Stimulated activated CD8-positive, alpha-beta memory T cell treated with anti-CD3 and anti-CD28 coated beads, Interleukin-2, amount 100 ng/mL, for 1 hour (primary cell): ENCODE results near the gene XPR1.
"Not testable (repeated sequence)": the region's sequence is repeated elsewhere in the genome, so short reads cannot be mapped to it uniquely, and the experiment has no call there.

Experiments
- DNase-seq, 2 donors: peaks; one replicate each; pipeline ENCODE4 v3.0.0-alpha.2; 2020; ENCODE audit warnings: low read depth in 2 of 2

Gene XPR1

DNA sequence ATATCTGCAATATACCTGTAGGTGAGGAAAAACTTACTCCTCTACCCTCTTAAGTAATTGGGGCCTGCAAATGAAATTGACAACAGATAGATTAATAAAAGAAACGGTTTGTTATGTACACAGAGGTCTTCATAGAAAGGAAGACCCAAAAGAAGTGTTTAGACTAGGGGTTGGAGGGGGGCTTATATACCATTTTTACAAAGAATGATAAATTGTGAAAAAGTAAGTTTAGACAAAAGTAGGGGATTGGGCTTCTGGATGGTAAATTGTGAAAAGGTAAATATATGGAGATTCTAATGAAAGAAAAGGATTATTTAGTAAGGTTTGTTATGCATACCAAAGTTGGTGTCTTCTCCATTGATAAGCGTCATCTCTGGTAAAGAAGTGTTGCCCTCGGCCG lies 207.7 kb downstream of the XPR1 start:
- no peak for DNase-seq

DNA sequence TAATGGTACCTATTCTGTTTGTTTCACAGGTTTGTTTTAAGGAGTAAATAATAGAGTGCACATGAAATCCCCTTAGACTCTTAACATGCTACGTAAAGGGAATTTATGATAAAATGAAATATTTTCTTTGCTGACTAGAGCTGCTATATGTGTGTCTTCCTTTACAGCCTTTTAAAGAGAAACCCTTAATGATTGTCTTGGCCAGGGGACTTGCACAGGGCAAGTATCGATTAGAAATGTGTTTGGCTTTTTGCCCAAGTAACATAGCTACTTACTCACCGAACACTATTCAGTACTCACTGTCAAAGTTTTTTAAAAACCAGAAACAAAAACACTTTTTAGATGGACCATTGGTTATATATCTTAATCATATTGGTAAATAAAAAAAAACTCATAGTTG lies 209.6 kb downstream of the XPR1 start:
- no peak for DNase-seq

DNA sequence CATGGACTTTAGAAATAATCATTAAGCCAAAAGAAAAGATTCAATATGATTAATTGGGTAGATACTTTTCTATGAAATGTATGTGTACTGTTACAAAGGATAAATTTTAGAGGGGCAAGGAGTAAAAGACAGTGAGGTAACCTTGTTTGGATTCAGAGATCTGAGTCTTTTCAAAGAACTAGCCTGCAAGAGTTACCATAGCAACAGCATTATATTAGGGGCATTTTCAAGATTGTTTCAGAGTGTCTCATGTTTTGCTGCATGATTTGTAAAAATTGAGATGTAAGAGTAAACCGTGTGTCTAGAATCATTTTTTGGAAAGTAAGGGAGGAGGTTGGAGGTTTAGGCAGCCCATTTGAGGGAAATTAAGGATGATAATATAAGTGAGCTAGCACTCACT lies 210.2 kb downstream of the XPR1 start:
- no peak for DNase-seq

DNA sequence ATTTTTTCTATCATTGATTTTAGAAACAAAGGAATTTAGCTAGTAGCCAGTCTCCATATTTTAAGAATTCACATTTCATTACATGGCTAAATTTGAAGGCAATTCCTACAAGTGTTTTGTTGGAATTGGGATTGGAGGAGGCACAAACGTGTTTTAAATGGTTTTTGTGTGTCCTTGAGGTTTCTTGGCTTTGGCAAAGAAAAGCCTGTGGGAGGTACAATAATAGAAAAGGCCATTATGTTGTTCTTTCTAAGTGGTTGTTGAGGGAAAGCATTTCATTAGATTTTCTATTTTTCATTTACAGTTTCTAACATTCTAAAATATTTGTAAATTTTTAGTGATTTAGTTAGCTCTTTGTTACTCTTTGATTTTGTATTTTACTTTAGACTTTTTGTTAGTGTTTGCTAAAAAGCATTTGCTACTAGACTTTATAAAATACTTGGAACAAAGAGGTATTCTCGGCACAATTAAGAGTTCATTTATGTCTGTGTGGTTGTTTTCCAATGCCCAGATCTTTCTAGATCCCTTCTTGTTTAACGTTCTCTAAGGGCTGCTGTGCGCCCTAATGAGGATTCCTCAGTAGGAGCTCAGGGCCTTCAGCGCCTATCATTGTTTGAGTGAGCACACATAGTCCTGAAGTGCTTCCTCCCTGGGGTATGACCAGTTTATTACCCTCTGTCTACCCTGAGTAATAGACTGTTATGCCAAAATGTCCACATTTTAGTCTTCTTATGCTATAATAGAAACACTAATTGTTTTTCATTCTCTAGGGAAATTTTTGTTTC lies 210.9 kb downstream of the XPR1 start:
- no peak for DNase-seq

DNA sequence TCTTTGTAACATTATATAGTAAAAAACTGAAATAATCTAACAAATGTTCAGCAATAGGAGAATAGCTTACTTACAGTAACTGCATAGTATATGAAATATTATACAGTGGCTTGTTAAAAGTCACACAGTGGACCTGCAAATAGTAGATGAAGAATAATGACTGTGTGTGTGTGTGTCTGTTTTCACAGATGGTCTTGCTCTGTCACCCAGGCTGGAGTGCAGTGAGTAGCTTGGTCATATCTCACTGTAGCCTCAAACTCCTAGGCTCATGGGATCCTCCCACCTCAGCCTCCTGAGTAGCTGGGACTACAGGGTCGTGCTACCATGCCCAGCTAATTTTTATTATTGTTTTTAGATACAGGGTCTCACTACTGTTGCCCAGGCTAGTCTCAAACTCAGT lies 213.5 kb downstream of the XPR1 start:
- no peak for DNase-seq

DNA sequence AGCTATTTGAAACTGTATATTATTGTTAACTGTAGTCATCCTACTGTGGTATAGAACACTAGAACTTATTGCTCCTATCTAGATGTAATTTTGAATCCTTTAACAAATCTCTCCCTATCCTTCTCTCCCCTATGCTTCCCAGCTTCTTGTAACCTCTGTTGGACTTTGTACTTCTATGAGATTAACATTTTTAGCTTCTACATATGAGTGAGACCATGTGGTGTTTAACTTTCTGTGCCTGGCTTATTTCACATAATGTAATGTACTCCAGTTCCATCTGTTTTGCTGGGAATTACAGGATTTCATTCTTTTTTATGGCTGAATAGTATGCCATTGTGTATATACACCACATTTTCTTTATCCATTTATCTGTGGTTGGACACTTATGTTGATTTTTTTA lies 216.4 kb downstream of the XPR1 start:
- no peak for DNase-seq

DNA sequence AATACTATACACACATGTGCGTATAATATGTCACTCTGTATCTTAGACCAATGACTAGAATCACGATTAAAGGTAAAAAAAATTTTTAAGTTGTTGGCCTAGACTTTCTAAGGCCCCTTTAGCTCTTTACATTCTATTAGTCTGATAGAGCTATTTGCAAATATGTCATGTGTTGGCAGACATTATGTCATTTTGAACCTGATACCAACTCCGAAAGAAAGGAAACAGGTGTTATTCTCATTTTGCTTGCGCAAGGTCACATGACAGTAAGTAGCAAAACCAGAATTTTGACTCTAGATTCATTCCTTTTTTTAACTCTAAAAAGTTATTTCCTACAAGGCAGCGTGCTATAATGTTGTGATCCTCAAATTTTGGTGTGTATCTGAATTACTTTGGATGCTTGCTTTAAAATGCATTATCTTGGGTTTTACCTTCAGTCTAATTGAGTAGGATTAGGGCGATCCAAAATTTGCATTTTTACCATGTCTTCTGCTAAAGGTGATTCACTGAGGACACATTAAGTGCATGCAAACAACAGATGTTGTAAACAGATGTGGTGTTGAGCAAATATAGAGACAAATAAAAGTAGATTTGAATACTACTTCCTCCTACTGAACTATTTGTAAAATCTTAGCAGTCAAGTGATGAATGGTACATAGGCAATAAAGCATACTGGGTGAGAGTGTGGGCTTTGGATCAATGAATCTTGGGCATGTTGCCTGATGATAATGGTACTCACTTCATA lies 217.4 kb downstream of the XPR1 start:
- no peak for DNase-seq

DNA sequence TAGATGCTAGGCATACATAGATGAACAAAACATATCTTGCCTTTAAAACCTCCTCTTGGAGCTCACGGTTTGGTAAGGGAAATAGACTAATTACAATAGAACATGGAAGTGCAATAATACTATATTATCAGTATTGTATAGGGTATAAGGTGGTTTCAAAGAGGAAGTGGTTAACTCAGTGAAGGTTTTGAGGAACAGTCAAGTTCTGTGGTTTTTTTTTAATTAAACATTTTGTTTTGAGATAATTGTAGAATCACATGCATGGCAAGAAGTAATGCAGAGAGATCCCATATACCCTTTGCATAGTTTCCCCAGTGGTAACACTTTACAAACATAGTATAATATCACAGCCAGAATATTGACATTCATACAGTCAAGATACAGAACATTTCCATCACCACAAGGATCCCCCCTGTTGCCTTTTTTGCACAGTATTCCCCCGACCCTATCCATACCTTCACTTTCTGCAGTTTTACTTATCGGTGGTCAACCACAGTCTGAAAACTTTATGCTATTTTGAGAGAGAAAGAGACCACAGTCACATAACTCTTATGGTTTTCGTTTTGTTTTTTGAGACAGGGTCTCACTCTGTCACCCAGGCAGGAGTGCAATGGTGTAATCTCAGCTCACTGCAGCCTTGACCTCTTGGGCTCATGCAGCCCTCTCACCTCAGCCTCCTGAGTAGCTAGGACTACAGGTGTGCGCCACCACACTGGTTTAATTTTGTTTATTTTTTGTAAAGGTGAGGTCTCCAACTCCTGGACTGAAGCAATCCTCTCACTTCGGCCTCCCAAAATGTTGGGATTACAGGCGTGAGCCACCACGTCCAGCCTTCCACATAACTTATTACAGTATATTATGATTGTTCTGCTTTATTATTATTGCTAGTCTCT lies 220.4 kb downstream of the XPR1 start:
- no peak for DNase-seq

DNA sequence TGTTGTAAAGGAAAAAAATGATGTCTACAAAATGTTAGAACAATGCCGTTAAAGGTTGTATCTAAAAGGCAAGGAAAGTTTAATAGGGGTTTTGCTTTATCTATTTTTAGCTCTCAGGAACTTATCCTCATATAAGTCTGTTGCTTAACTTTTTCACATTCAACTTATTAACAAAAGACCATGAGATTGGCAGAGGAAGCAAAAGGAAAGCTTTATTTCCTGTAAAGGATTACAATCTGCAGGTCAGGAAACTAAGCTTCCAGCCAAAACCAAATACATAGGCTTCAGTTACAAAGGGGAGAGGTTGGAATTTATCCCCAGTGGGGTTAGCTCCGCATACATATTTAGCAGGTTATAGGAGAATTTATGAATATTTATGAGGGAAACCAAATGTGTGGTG lies 222.2 kb downstream of the XPR1 start:
- DNase-seq = no peak

DNA sequence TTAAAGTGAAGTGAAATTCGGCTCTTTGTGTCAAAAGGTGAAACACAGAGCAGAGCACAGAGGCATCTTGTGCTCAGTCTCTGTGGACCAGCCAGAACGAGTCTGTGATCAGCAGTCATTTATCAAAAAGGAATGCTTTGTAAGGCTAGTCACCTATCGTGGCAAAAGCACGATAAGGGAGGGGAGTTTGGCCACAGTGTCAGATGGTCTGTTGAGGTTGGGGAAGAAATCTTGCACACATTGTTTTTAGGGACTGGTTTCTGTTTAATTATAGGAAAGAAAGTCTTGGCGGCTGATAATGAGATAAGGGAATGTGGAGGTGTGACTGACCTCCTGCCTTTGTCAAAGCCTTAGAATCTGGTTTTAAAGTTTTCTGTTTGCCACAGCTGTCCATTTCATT lies 222.6 kb downstream of the XPR1 start:
- no peak for DNase-seq

DNA sequence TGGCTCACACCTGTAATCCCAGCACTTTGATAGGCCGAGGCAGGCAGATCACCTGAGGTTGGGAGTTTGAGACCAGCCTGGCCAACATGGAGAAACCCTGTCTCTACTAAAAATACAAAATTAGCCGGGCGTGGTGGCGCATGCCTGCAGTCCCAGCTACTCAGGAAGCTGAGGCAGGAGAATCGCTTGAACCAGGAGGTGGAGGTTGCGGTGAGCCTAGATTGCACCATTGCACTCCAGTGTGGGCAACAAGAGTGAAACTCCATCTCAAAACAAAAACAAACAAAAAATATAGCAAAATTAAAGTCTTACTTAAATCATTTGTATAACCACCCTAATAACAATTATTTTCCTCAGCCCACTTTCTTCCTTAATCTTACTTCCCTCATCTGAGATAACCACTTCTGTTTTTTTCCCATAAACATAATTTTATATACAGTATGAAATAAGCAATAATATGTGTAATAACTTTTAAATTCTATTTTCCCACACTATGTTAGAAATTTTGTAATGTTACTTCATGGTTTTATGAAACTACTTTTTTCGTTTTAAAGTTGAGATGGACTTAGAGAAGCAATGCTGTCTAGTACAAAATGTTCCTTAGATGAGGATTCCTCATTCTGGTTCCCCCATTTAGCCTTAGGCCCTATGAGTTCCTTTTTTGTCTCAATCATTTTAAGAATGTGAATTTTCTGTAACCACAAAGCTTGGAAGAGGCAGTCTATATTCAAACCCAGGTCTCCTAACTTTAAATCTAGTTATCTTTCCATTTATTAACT lies 226.3 kb downstream of the XPR1 start:
- not testable (repeated sequence) for DNase-seq

DNA sequence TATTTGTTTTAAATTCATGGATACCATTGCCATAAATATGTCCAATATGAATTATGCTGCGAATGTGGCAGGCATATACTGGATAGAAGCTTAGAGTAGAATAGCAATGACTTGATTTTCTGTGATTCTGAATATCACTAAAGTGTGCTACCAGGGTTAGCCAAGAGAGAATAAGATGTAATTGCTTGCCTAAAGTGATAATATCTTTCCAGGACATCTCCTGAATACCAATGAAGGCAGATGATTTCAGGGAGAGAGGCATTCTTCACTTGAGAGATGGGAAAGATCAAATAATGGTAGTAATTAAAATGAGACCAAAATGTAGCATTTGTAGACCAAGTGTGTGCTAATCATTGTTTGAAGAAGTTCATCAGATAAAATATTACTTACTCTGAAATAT lies 227.5 kb downstream of the XPR1 start:
- DNase-seq = no peak

DNA sequence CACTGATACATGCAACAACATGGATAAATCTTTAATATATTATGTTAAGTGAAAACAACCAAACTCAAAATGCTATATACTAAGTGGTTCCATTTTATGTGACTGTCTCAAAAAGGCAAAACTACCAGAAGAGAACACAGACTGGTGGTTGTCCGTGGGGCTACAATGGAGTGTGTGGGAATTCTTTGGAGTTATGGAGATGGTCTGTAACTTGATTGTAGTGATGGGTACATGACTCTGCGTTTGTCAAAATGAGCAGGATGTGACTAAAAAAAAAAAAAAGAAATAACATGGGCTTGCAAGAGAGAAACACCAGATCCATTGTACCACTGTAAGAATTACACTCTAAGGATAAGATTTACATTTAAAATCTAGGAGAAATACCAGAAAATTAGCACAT lies 228.7 kb downstream of the XPR1 start:
- DNase-seq = no peak

DNA sequence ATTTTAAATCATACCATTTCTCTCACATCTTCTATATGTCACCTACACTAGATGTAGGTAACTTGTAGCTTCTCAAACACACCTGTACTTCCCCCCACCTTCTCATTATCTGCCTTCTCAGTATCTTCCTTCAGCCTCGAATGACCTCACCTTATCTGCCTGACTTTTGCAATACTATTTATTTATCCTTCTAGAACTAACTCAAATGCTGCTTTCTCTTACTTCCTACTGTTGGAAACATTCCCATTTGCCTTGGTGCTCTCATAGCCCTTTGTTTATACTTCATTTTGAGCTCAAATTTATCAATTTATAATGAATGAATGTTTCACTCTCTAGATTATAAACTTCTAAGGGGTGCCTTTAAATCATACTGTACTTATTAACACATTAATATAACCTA lies 230.5 kb downstream of the XPR1 start:
- no peak for DNase-seq

DNA sequence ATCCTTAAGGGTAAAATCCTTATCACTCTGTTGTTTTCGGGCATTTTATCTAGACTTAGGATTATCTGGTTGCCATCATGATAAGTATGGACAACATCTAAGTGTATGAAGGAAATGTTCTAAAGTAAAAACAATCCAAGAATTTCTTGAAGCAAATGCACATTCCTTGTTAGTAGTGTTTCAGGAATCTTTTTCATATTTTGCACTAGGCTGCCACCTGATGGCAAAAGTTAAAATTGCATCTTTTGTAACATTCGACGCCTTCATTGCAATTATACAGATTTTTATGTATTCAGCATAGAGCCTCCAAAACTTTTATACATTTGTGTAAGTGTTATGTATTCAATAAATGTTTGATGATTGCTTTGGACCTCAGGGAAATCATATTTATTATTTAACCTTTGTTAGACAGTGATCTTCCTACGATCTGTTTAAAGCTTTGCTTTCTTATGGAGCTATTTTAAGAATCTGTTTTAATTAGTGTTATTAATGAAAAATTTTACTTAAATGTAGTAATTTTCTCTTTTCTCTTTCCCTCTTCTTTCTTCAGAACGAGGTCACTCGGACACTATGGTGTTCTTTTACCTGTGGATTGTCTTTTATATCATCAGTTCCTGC lies 231.4 kb downstream of the XPR1 start:
- DNase-seq = no peak

DNA sequence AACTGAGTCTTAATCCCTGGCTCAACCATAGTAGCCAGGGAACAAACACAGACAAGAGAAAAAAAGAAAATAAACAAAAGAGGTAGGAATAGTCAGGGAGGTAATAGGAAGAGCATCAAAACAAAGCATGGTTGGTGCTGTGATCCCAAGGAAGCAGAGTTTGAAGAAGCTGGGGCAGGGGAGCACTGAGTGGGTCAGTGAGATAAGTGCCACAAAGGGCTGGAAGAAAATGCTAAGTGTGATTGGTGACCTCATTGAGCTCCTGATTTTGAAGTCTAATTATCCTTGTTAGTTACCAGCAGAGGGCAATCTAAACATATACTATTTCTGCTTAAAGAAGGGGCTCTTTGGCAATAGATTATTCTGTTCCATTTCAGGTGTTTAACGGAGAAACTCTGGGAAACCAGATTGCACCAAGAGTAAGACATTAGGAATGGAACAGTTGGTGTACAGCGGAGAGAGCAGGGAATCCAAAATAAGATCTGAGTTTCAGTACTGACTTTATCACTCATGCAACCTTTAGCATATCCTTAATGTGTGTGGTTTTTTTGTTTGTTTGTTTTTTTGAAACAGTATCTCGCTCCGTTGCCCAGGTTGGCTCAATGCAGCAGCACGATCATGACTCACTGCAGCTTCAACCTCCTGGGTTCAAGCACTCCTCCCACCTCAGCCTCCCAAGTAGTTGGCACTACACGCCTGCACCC lies 250.1 kb downstream of the XPR1 start:
- no peak for DNase-seq

DNA sequence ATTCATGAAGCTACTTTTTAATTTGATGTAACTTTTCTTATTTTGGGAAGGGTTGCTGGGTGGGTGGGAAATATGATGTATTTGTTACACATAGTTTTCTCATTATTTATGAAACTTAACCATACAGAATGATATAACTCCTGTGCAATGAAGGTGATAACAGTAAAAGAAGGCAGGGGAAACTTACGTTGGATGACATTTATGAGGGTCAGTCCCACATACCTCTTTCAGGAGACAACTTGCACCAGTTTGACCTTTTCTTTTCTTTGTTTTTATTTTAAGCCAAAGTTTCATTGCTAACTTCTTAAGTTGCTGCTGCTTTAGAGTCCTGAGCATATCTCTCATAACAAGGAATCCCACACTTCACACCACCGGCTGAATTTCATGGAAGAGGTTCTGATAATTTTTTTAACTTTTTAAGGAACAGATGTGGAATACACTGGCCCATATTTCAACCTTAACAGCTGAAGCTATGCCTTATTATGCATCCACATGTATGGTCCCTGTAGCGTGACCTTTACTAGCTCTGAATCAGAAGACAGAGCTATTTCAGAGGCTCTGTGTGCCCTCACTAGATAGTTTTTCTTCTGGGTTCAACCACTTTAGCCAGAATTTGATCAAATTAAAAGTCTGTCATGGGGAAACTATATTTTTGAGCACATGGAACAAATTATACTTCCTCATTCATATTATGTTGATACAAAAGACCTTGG lies 252.9 kb downstream of the XPR1 start:
- DNase-seq = no peak

DNA sequence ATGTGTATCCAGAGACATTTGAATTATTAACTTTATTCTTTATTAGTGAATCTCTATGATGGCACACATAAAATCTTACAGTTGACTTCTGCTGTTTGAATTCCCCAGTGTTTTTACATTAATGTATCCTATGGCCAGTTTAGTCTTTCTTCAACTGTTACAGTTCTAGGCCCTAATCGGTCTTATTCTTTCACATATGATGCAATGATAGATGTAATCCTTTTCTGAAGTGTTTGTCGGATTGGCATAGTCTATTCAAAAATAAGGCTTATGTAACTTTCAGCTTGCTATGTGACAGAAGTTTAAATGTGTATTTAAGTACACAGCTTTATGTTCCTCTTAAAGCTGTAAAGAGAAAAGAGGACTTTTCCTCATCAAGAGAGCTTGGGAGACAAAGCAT lies 254.5 kb downstream of the XPR1 start:
- no peak for DNase-seq

DNA sequence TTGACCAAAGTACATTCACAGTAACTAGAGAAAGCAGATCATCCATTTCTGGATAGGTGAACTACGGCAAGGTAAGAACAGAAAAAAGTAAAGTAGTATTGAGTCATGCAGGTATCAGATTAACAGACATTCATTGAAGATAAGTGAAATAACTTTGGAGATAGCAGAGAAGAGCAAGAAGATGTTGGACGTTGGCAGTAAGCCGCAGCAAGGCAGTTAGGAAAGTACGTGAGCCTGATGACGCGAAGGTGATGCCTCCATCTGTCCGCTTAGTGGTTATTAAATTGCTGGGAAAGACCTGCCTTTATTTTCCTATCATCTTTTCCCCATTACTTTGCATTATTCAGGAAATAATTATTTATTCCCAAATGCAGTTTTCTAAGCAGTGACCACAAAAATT lies 256.0 kb downstream of the XPR1 start:
- no peak for DNase-seq

DNA sequence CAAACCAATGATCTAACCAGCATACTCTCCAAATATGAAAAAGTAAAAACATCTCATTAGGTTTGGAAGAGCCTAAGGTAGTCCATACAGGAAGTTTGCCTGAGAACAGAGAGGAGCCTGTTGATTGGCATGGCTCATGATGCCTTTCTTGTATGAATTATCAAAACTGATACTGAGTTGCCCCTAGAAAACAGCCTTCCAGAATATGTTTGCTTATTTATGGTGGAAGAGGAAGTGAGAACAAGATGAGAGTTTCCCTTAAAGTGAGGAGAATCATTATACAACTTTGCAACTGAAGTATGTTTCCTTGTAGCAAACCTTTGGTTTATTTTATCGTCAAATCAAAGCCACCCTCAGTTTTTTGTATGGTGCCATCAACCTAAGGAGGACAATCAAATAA lies 257.0 kb downstream of the XPR1 start:
- DNase-seq = no peak
